Calu3 (cell line): ENCODE results near the gene TBC1D14. TPM values are rescaled to one million over a fixed set of nuclear protein-coding genes. Genes with fewer than 3 reads are reported as not detected.

Experiments
- BruUV-seq: library from RNA; stranded (reverse); fragments of 400-500 nt; replicated peaks from 2 replicates; lab custom pipeline; 2021; lab: Mats Ljungman, UMichigan
- CTCF ChIA-PET: fragments of 300-600 bp; sonication (Branson Sonifier 250); formaldehyde crosslinking; loops from one replicate; lab custom pipeline; 2022; ENCODE audit warnings: antibody characterized with exemption; lab: Charles Lee
- DNase-seq: peaks from one replicate; pipeline ENCODE4 v3.0.0; 2022
- H3K27ac Mint-ChIP-seq: one replicate; pipeline ENCODE4 v1.8.0; 2022; ENCODE audit warnings: mixed read lengths; ENCODE audit not compliant: unreplicated experiment
- H3K27me3 Mint-ChIP-seq: one replicate; pipeline ENCODE4 v1.8.0; 2022; ENCODE audit warnings: mixed read lengths; ENCODE audit not compliant: unreplicated experiment
- H3K36me3 Mint-ChIP-seq: one replicate; pipeline ENCODE4 v1.8.0; 2022; ENCODE audit warnings: mild to moderate bottlenecking, moderate library complexity, mixed read lengths; ENCODE audit not compliant: insufficient read depth, unreplicated experiment
- H3K4me1 Mint-ChIP-seq: one replicate; pipeline ENCODE4 v1.8.0; 2022; ENCODE audit warnings: mild to moderate bottlenecking, low read depth, mixed read lengths; ENCODE audit not compliant: unreplicated experiment
- H3K4me3 Mint-ChIP-seq: one replicate; pipeline ENCODE4 v1.8.0; 2022; ENCODE audit warnings: mild to moderate bottlenecking, low read depth, moderate library complexity, mixed read lengths; ENCODE audit not compliant: unreplicated experiment
- H3K9me3 Mint-ChIP-seq: one replicate; pipeline ENCODE4 v1.8.0; 2022; ENCODE audit warnings: low read depth, mixed read lengths; ENCODE audit not compliant: unreplicated experiment
- CTCF ChIP-seq: fragments of 200-600 bp; IDR thresholded peaks from one replicate; pipeline ENCODE4 v1.8.0; 2022; ENCODE audit warnings: antibody characterized with exemption; ENCODE audit not compliant: unreplicated experiment
- intact Hi-C: fragments of 100-400 bp; cut with micrococcal nuclease; formaldehyde crosslinking; loops from one replicate; pipeline ENCODE4 v1.10.0; 2022; ENCODE audit not compliant: unreplicated experiment
- total RNA-seq: library from RNA; stranded (reverse); gene quantifications from 2 replicates; pipeline ENCODE4 v1.2.3, GENCODE V29; 2022

The TBC1D14 gene
- total RNA-seq, 1 experiment from 2014 or later = 26.4 TPM

- no peak for TF ChIP-seq CTCF
- no peaks in the 10 kb centered on the region for H3K27me3 Mint-ChIP-seq
- peaks cover 5% of the 10 kb centered on the region for H3K9me3 Mint-ChIP-seq
- intact Hi-C loops = no loop called here
- DNase-seq = no peak
- no TSS peak for BruUV-seq
- no peak overlapping the region for H3K27ac Mint-ChIP-seq
- CTCF ChIA-PET = interaction anchor here (1.3 kb wide), 1 partner anchor 9 kb away, joined by 3 read pairs; no protein-coding TSS in a partner anchor
- no peak overlapping the region for H3K4me3 Mint-ChIP-seq
- H3K4me1 Mint-ChIP-seq = no peaks in the 10 kb centered on the region
- H3K36me3 Mint-ChIP-seq = peaks cover 5% of the 10 kb centered on the region
Measured at GRCh38 chr4:6932918-6933317, 23.3 kb downstream of the TBC1D14 start.

GRCh38 chr4:6933691-6934430, 24.2 kb downstream of the TBC1D14 start:
- no TSS peak for BruUV-seq
- intact Hi-C loops = no loop called here
- no peak overlapping the region for H3K27ac Mint-ChIP-seq

GRCh38 chr4:6935965-6936364, 26.3 kb downstream of the TBC1D14 start:
- Mint-ChIP-seq H3K36me3 (peaks cover 5% of the 10 kb centered on the region), H3K4me3 (no peak overlapping the region), H3K4me1 (peaks cover 9% of the 10 kb centered on the region), H3K27ac (no peak overlapping the region), H3K9me3 (peaks cover 5% of the 10 kb centered on the region), H3K27me3 (no peaks in the 10 kb centered on the region)
- TF ChIP-seq CTCF = no peak
- intact Hi-C loops = no loop called here
- BruUV-seq = no TSS peak
- CTCF ChIA-PET = no interaction called here
- DNase-seq = no peak

More at GRCh38 chr4:6933691-6934430, 24.2 kb downstream of the TBC1D14 start:
- DNase-seq = no peak
- no peaks in the 10 kb centered on the region for H3K4me1 Mint-ChIP-seq
- H3K27me3 Mint-ChIP-seq = no peaks in the 10 kb centered on the region
- peaks cover 5% of the 10 kb centered on the region for H3K36me3 Mint-ChIP-seq
- CTCF ChIA-PET = interaction anchor here (1.3 kb wide), 1 partner anchor 8 kb away, joined by 3 read pairs; no protein-coding TSS in a partner anchor
- TF ChIP-seq CTCF = no peak
- no peak overlapping the region for H3K4me3 Mint-ChIP-seq
- H3K9me3 Mint-ChIP-seq = peaks cover 5% of the 10 kb centered on the region

- no peak for TF ChIP-seq CTCF
- H3K4me3 Mint-ChIP-seq = no peak overlapping the region
- BruUV-seq = no TSS peak
- DNase-seq = no peak
- peaks cover 5% of the 10 kb centered on the region for H3K36me3 Mint-ChIP-seq
- no peaks in the 10 kb centered on the region for H3K27me3 Mint-ChIP-seq
- CTCF ChIA-PET = no interaction called here
- peaks cover 1% of the 10 kb centered on the region for H3K9me3 Mint-ChIP-seq
- intact Hi-C loops = no loop called here
- peaks cover 14% of the 10 kb centered on the region for H3K4me1 Mint-ChIP-seq
- H3K27ac Mint-ChIP-seq = no peak overlapping the region
Measured at GRCh38 chr4:6937201-6937600, 27.6 kb downstream of the TBC1D14 start.
